Cerebellar cortex (tissue), 1 donor: Measurements from ENCODE around the gene SDK1.

Source experiments
- DNase-seq: peaks from one replicate; pipeline ENCODE4 v3.0.0-alpha.2; 2015; ENCODE audit warnings: low spot score

SDK1 gene

GRCh38 chr7:3345699-3346481 lies 44.8 kb downstream of the SDK1 start:
- no peak for DNase-seq

- DNase-seq: no peak
These were observed 48.1 kb downstream of the SDK1 start for GRCh38 chr7:3349126-3349525.

GRCh38 chr7:3356173-3356572 lies 55.1 kb downstream of the SDK1 start:
- DNase-seq: no peak

- no peak for DNase-seq
These were observed 57.9 kb downstream of the SDK1 start for GRCh38 chr7:3358991-3359390.

- DNase-seq: no peak
These were observed 66.2 kb downstream of the SDK1 start for GRCh38 chr7:3367261-3367660.

- peak; percentile 12 for DNase-seq
These were observed 69.2 kb downstream of the SDK1 start for GRCh38 chr7:3370068-3370830.

GRCh38 chr7:3370921-3371320 lies 69.9 kb downstream of the SDK1 start:
- no peak for DNase-seq

GRCh38 chr7:3371601-3372000 lies 70.5 kb downstream of the SDK1 start:
- DNase-seq: no peak

GRCh38 chr7:3374239-3374638 lies 73.2 kb downstream of the SDK1 start:
- no peak for DNase-seq

GRCh38 chr7:3378390-3379150 lies 77.5 kb downstream of the SDK1 start:
- DNase-seq: no peak

- no peak for DNase-seq
These were observed 79.0 kb downstream of the SDK1 start for GRCh38 chr7:3380034-3380433.

- DNase-seq: no peak
These were observed 80.0 kb downstream of the SDK1 start for GRCh38 chr7:3380886-3381685.

GRCh38 chr7:3386423-3387190 lies 85.6 kb downstream of the SDK1 start:
- DNase-seq: no peak

GRCh38 chr7:3393862-3394261 lies 92.8 kb downstream of the SDK1 start:
- no peak for DNase-seq

GRCh38 chr7:3397324-3397723 lies 96.3 kb downstream of the SDK1 start:
- no peak for DNase-seq

GRCh38 chr7:3399858-3400257 lies 98.8 kb downstream of the SDK1 start:
- no peak for DNase-seq

- DNase-seq: no peak
These were observed 103.4 kb downstream of the SDK1 start for GRCh38 chr7:3404501-3404900.

- no peak for DNase-seq
These were observed 108.0 kb downstream of the SDK1 start for GRCh38 chr7:3408814-3409595.

- DNase-seq: no peak
These were observed 111.8 kb downstream of the SDK1 start for GRCh38 chr7:3412871-3413270.

- no peak for DNase-seq
These were observed 114.8 kb downstream of the SDK1 start for GRCh38 chr7:3415861-3416312.
